Osteoblast (primary cell): ENCODE measurements around the gene CLCNKA. TPM values are rescaled to one million over a fixed set of nuclear protein-coding genes. Genes with fewer than 3 reads are reported as not detected.
"Not testable (repeated sequence)": the region's sequence is repeated elsewhere in the genome, so short reads cannot be mapped to it uniquely, and the experiment has no call there.

Experiments
- DNase-seq: peaks from one replicate; pipeline ENCODE4 v3.0.0; 2011; ENCODE audit warnings: low spot score, mixed read lengths; ENCODE audit not compliant: insufficient read length; ENCODE audit errors: missing footprints
- H2AFZ ChIP-seq: 2 replicates; pipeline ENCODE4 v1.6.0; 2011; ENCODE audit warnings: mild to moderate bottlenecking, low read length
- H3K27ac ChIP-seq: 2 replicates; pipeline ENCODE4 v1.5.1; 2011; ENCODE audit warnings: mild to moderate bottlenecking, low read depth, low read length, moderate library complexity
- H3K27me3 ChIP-seq: 2 replicates; pipeline ENCODE4 v1.6.0; 2012; ENCODE audit warnings: mild to moderate bottlenecking, control low read depth, inconsistent platforms, low read length, moderate library complexity; ENCODE audit not compliant: insufficient read depth
- H3K36me3 ChIP-seq: 2 replicates; pipeline ENCODE4 v1.5.1; 2011; ENCODE audit warnings: mild to moderate bottlenecking, low read length, control low read depth, moderate library complexity; ENCODE audit not compliant: insufficient read depth
- H3K4me1 ChIP-seq: 2 replicates; pipeline ENCODE4 v1.5.1; 2011; ENCODE audit warnings: mild to moderate bottlenecking, low read length, control low read depth, moderate library complexity; ENCODE audit not compliant: insufficient read depth
- H3K4me2 ChIP-seq: 2 replicates; pipeline ENCODE4 v1.6.0; 2011; ENCODE audit warnings: mild to moderate bottlenecking, low read length; ENCODE audit not compliant: insufficient read depth
- H3K4me3 ChIP-seq: fragments of 200-600 bp; sonication (generic); 3 replicates; pipeline ENCODE4 v1.5.1; 2012; ENCODE audit warnings: mild to moderate bottlenecking, low read length, inconsistent platforms; ENCODE audit not compliant: insufficient read depth
- H3K79me2 ChIP-seq: 2 replicates; pipeline ENCODE4 v1.6.0; 2012; ENCODE audit warnings: mild to moderate bottlenecking, low read length, control low read depth, inconsistent platforms; ENCODE audit not compliant: insufficient read depth
- H3K9me3 ChIP-seq: 2 replicates; pipeline ENCODE4 v1.5.1; 2011; ENCODE audit warnings: low read depth, low read length, control low read depth
- H4K20me1 ChIP-seq: 2 replicates; pipeline ENCODE4 v1.6.0; 2012; ENCODE audit warnings: mild to moderate bottlenecking, low read length, control low read depth; ENCODE audit not compliant: insufficient read depth
- total RNA-seq: library from RNA; depleted of rRNA; stranded (reverse); fragments of >200 nt; gene quantifications from 2 replicates; pipeline ENCODE4 v1.2.3, GENCODE V29; 2012
- TF ChIP-seq, protein P1 (sequence below): IDR thresholded peaks from 2 replicates; pipeline ENCODE4 v1.5.1; 2011; ENCODE audit warnings: mild to moderate bottlenecking, low read depth, low read length, moderate library complexity; ENCODE audit errors: extremely low read depth

CLCNKA gene
- total RNA-seq, 1 donor, result not detected

DNA sequence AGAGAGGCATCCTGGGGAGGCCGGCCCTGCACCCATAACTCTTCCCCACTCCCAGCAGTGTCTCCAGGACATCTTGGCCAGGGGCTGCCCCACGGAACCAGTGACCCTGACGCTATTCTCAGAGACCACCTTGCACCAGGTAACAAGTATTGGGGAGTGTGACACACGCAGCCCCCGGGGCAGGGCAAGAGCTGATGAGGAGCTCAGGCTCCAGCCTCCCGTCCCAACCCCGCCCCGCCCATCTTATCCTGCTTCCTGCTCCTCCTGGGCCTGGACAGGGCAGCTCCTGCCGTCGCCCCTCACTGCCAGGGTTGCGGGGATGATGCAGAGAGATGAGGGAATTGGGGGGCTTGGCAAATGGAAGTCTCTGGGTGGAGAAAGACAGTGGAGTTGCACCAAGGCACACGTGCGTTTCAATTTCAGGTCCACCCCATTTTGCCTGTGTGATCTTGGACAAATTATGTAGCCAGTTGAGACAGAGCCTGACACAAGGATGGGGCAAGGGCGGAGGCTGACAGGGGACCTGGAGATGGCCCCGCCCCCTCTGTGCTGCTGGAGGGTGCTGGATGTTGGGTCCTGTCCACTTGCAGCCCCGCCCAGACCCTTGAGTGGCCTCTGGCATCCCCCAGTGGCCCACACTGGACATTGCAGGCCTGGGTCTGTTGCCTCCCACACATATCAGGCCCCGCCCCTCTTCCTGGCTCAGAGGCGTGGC, 10.7 kb downstream of the CLCNKA start:
- Histone ChIP-seq H3K79me2 (no peaks in the 10 kb centered on the region), H4K20me1 (no peaks in the 10 kb centered on the region), H3K27ac (no peak overlapping the region), H2AFZ (peak overlapping the region; percentile 35), H3K4me3 (no peak overlapping the region), H3K36me3 (no peaks in the 10 kb centered on the region), H3K4me2 (no peak overlapping the region), H3K27me3 (no peaks in the 10 kb centered on the region), H3K4me1 (no peaks in the 10 kb centered on the region), H3K9me3 (no peaks in the 10 kb centered on the region)
- TF ChIP-seq, protein P1, sequence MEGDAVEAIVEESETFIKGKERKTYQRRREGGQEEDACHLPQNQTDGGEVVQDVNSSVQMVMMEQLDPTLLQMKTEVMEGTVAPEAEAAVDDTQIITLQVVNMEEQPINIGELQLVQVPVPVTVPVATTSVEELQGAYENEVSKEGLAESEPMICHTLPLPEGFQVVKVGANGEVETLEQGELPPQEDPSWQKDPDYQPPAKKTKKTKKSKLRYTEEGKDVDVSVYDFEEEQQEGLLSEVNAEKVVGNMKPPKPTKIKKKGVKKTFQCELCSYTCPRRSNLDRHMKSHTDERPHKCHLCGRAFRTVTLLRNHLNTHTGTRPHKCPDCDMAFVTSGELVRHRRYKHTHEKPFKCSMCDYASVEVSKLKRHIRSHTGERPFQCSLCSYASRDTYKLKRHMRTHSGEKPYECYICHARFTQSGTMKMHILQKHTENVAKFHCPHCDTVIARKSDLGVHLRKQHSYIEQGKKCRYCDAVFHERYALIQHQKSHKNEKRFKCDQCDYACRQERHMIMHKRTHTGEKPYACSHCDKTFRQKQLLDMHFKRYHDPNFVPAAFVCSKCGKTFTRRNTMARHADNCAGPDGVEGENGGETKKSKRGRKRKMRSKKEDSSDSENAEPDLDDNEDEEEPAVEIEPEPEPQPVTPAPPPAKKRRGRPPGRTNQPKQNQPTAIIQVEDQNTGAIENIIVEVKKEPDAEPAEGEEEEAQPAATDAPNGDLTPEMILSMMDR, result peak; percentile 87
- DNase-seq, result peak; percentile 99

DNA sequence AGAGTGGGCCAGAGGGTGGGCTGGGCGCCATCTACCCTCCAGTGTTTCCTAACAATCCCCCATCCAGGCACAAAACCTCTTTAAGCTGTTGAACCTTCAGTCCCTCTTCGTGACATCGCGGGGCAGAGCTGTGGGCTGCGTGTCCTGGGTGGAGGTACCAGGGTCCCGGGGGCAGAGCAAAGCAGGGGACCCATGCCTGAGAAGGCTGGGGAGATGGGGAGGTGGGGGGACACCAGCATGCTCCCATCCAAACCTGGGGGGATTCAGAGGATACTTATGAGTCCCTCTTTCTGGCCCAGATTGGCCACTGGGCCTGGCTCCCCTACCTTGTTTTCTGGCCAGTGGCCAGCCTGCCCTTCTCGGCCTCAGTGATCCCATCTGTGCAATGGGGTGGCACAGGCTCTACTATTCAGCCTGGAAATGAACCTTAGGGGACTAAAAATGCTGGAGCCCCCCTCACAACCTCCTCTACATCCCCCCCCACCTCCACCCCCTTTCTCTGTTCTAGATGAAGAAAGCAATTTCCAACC, 11.3 kb downstream of the CLCNKA start:
- not testable (repeated sequence) for H2AFZ ChIP-seq, H3K4me2 ChIP-seq, H3K79me2 ChIP-seq, H3K27me3 ChIP-seq, H3K4me3 ChIP-seq, H3K36me3 ChIP-seq, H3K9me3 ChIP-seq, H3K27ac ChIP-seq, H4K20me1 ChIP-seq, H3K4me1 ChIP-seq
- DNase-seq, result peak; percentile 45

DNA sequence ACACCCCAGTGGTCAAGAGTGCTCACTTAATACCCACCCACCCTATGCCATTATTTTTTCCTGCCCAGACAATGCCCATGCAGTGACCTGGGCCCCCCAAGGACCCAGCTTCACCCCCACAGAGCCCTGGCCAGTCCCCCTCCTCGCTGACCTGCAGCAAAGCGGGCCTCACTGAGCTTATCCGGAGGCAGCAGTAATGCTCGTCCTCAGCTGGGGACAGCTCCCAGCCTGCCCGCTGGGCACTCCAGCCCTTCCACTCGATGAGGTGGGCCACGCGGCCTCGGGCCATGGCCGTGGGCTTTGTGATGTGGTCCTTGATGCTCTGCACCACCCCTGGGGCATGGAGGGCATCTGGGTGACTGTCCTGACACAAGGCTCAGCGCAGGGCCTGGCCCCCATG, 14.6 kb downstream of the CLCNKA start:
- peak; percentile 50 for DNase-seq
- not testable (repeated sequence) for H3K9me3 ChIP-seq, H3K4me1 ChIP-seq, H3K27me3 ChIP-seq, H3K79me2 ChIP-seq, H3K4me3 ChIP-seq, H3K4me2 ChIP-seq, H3K27ac ChIP-seq, H2AFZ ChIP-seq, H4K20me1 ChIP-seq, H3K36me3 ChIP-seq

DNA sequence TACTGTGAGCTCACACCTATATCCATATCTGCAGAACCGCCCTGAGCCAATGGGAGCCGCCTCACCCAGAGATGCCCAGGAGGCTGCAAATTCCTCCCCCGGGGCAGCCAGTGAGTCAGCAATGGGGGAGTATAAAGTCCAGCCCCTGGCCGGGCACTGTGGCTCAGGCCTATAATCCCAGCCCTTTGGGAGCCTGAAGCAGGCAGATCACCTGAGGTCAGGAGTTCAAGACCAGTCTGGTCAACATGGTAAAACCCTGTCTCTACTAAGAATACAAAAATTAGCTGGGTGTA, 16.7 kb downstream of the CLCNKA start:
- Histone ChIP-seq H3K27ac (no peak overlapping the region), H3K9me3 (no peaks in the 10 kb centered on the region), H3K4me1 (no peaks in the 10 kb centered on the region), H2AFZ (no peak overlapping the region), H3K27me3 (no peaks in the 10 kb centered on the region), H3K36me3 (no peaks in the 10 kb centered on the region), H3K4me3 (no peak overlapping the region), H3K4me2 (no peak overlapping the region), H4K20me1 (no peaks in the 10 kb centered on the region), H3K79me2 (no peaks in the 10 kb centered on the region)
- TF ChIP-seq, protein P1, result no peak
- DNase-seq, result peak; percentile 93

DNA sequence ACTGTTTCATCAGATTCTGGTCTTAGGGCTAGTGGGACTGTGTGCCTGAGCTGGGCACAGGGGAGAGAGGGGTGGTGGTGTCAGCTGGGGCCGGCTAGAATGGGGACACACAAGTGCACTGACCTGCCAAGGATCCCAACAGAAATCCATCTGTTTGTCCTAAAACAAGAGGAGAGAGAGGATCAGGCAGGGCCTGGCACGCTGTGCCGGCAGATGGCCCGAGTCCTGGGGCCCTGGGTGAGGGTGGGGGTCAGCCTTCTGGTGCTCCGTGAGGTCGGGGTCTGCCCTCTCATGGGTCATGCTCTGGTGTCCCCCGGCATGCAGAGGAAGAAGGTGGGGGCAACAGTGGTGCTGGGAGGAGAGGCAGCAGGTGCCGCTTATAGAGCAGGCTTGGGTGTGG, 18.0 kb downstream of the CLCNKA start:
- H3K36me3 ChIP-seq, H3K27ac ChIP-seq, H3K9me3 ChIP-seq, H3K4me3 ChIP-seq, H3K79me2 ChIP-seq, H3K4me1 ChIP-seq, H2AFZ ChIP-seq, H3K27me3 ChIP-seq, H4K20me1 ChIP-seq, H3K4me2 ChIP-seq: not testable (repeated sequence)
- peak; percentile 50 for DNase-seq
